A673 (cell line): ENCODE data around the gene HARS2. TPM values are rescaled to one million over a fixed set of nuclear protein-coding genes. Genes with fewer than 3 reads are reported as not detected.
A peak's percentile ranks its signal among the peaks of the same experiment; 100 is the strongest.
"Not testable (repeated sequence)": the region's sequence is repeated elsewhere in the genome, so short reads cannot be mapped to it uniquely, and the experiment has no call there.

ENCODE experiments used
- BruUV-seq: library from RNA; stranded (reverse); fragments of 400-500 nt; replicated peaks from 2 replicates; lab custom pipeline; 2021; lab: Mats Ljungman, UMichigan
- CTCF ChIA-PET: fragments of 300-600 bp; sonication (Branson Sonifier 250); formaldehyde crosslinking; loops from one replicate; lab custom pipeline; 2022; ENCODE audit warnings: antibody characterized with exemption; lab: Charles Lee
- POLR2A ChIA-PET: fragments of 300-600 bp; sonication (Branson Sonifier 250); formaldehyde crosslinking; loops from one replicate; lab custom pipeline; 2022; ENCODE audit warnings: antibody characterized with exemption; ENCODE audit not compliant: low non-redundant PET; lab: Charles Lee
- DNase-seq: peaks from one replicate; pipeline ENCODE4 v3.0.0-alpha.2; 2015; ENCODE audit warnings: low spot score
- H3K27ac ChIP-seq: fragments of 200-600 bp; sonication (generic); 2 replicates; pipeline ENCODE4 v1.5.1; 2016; ENCODE audit warnings: mixed run types, low read depth, mild to moderate bottlenecking, mixed read lengths, antibody characterized with exemption, low read length; ENCODE audit not compliant: poor library complexity, severe bottlenecking
- H3K27me3 ChIP-seq: fragments of 200-600 bp; sonication (generic); replicated peaks from 2 replicates; pipeline ENCODE4 v1.6.1; 2017; ENCODE audit warnings: mixed run types, low read depth, mild to moderate bottlenecking, mixed read lengths, antibody characterized with exemption, low read length; ENCODE audit not compliant: insufficient read depth, poor library complexity
- H3K36me3 ChIP-seq: fragments of 200-600 bp; sonication (generic); 2 replicates; pipeline ENCODE4 v1.6.1; 2016; ENCODE audit warnings: mixed run types, mild to moderate bottlenecking, mixed read lengths, antibody characterized with exemption, low read length; ENCODE audit not compliant: insufficient read depth, poor library complexity, severe bottlenecking
- H3K4me1 ChIP-seq: fragments of 200-600 bp; sonication (generic); 2 replicates; pipeline ENCODE4 v1.6.1; 2017; ENCODE audit warnings: mixed run types, mild to moderate bottlenecking, mixed read lengths, antibody characterized with exemption, low read length; ENCODE audit not compliant: insufficient read depth, poor library complexity, severe bottlenecking
- H3K4me3 ChIP-seq: fragments of 200-600 bp; sonication (generic); 2 replicates; pipeline ENCODE4 v1.5.1; 2016; ENCODE audit warnings: low read depth, mixed run types, mild to moderate bottlenecking, mixed read lengths, low read length; ENCODE audit not compliant: poor library complexity, severe bottlenecking
- H3K9me3 ChIP-seq: fragments of 200-600 bp; sonication (generic); 2 replicates; pipeline ENCODE4 v1.6.1; 2016; ENCODE audit warnings: mixed run types, low read depth, mild to moderate bottlenecking, mixed read lengths, antibody characterized with exemption, low read length; ENCODE audit not compliant: poor library complexity, severe bottlenecking
- CTCF ChIP-seq: fragments of 300-800, 200-600 bp; sonication (generic); conservative IDR thresholded peaks from 2 replicates; pipeline ENCODE4 v1.5.1; 2017; ENCODE audit warnings: low read depth, mild to moderate bottlenecking, antibody characterized with exemption, low read length, moderate library complexity, mixed read lengths
- EZH2 ChIP-seq: fragments of 200-600 bp; sonication (generic); IDR thresholded peaks from 2 replicates; pipeline ENCODE4 v1.6.1; 2017; ENCODE audit warnings: borderline replicate concordance, low read depth, mild to moderate bottlenecking, mixed read lengths, antibody characterized with exemption, low read length; ENCODE audit not compliant: poor library complexity, severe bottlenecking
- intact Hi-C: fragments of 100-400 bp; cut with micrococcal nuclease; formaldehyde crosslinking; loops from one replicate; pipeline ENCODE4 v1.10.0; 2022; ENCODE audit not compliant: unreplicated experiment
- total RNA-seq: library from RNA; stranded (reverse); gene quantifications from 2 replicates; pipeline ENCODE4 v1.2.3, GENCODE V29; 2021

Gene HARS2
- total RNA-seq, 1 experiment from 2014 or later: 33.0 TPM

- ChIA-PET POLR2A (interaction anchor here (0.6 kb wide), 1 partner anchor 45 kb away, joined by 3 read pairs; no protein-coding TSS in a partner anchor), CTCF (no interaction called here)
- Histone ChIP-seq H3K9me3 (no peaks in the 10 kb centered on the region), H3K4me1 (peaks cover 6% of the 10 kb centered on the region), H3K36me3 (peaks cover 64% of the 10 kb centered on the region), H3K27ac (peak overlapping the region; percentile 80), H3K4me3 (peak overlapping the region; percentile 86), H3K27me3 (no peaks in the 10 kb centered on the region)
- intact Hi-C loops: loop anchor here (1.0 kb wide), 1 partner anchor 27 kb away; the partner anchor contains the start of genes HARS1 and HARS2
- DNase-seq: no peak
- no peak for TF ChIP-seq CTCF
- TF ChIP-seq EZH2: no peak
- no TSS peak for BruUV-seq
These were observed 27.3 kb upstream of the HARS2 start for GRCh38 chr5:140664030-140664358.

- H3K9me3 ChIP-seq: no peaks in the 10 kb centered on the region
- H3K27me3 ChIP-seq: no peaks in the 10 kb centered on the region
- POLR2A ChIA-PET: no interaction called here
- H3K4me1 ChIP-seq: peaks cover 6% of the 10 kb centered on the region
- peak; percentile 98 for DNase-seq
- peak within 1 kb of the TSS; percentile 86 for H3K4me3 ChIP-seq
- TF ChIP-seq EZH2 (no peak), CTCF (no peak)
- CTCF ChIA-PET: no interaction called here
- intact Hi-C loops: loop anchor here (1.0 kb wide), 1 partner anchor 27 kb away; the partner anchor contains the start of genes HARS1 and HARS2
- peaks cover 64% of the 10 kb centered on the region for H3K36me3 ChIP-seq
- TSS peak; percentile 83 for BruUV-seq
- H3K27ac ChIP-seq: peak within 1 kb of the TSS; percentile 80
These were observed 26.7 kb upstream of the HARS2 start, which contains the start of gene WDR55 for GRCh38 chr5:140664359-140665119. TSS of gene WDR55 (plus strand) at chr5:140664904. CDS start at chr5:140664913, 9 bp downstream.

- H3K36me3 ChIP-seq: peaks cover 86% of the 10 kb centered on the region
- BruUV-seq, POLR2A ChIA-PET, H3K27ac ChIP-seq, H3K4me1 ChIP-seq, intact Hi-C loops, CTCF ChIA-PET, H3K27me3 ChIP-seq, H3K4me3 ChIP-seq, H3K9me3 ChIP-seq, DNase-seq: not testable (repeated sequence)
These were observed 20.2 kb upstream of the HARS2 start for GRCh38 chr5:140671035-140671434.
